WTC11 (cell line): ENCODE measurements around the gene UBE2G1.

Experiments
- AFF4 ChIP-seq: sonication (generic); formaldehyde crosslinking; IDR thresholded peaks from 2 replicates; pipeline ENCODE4 v1.8.1; 2023; ENCODE audit warnings: mild to moderate bottlenecking, missing genetic modification reagents, borderline replicate concordance
- CBFB ChIP-seq: sonication (generic); formaldehyde crosslinking; IDR thresholded peaks from 2 replicates; pipeline ENCODE4 v1.8.1; 2022; ENCODE audit warnings: mild to moderate bottlenecking, low read depth, missing genetic modification reagents
- CTCF ChIP-seq: fragments of 200-600 bp; IDR thresholded peaks from 2 replicates; pipeline ENCODE4 v1.8.0; 2022; ENCODE audit warnings: antibody characterized with exemption
- ESRRA ChIP-seq: sonication (generic); formaldehyde crosslinking; IDR thresholded peaks from 2 replicates; pipeline ENCODE4 v1.8.1; 2022; ENCODE audit warnings: mild to moderate bottlenecking, missing genetic modification reagents, borderline replicate concordance
- SP1 ChIP-seq: sonication (generic); formaldehyde crosslinking; conservative IDR thresholded peaks from 2 replicates; pipeline ENCODE4 v1.8.1; 2022; ENCODE audit warnings: missing genetic modification reagents

- TF ChIP-seq CTCF (no peak), CBFB (CRISPR knock-in tag) (no peak), AFF4 (no peak), SP1 (CRISPR knock-in tag) (no peak), ESRRA (CRISPR knock-in tag) (no peak)
These were observed 20.7 kb upstream of the UBE2G1 start for GRCh38 chr17:4387137-4387536.
